SK-N-MC (cell line): ENCODE results near the gene TPSAB1.

Experiments used
- EZH2 ChIP-seq: fragments of 200-600 bp; sonication (generic); IDR thresholded peaks from one replicate; pipeline ENCODE4 v1.6.1; 2017; ENCODE audit warnings: antibody characterized with exemption
- FOXP2 ChIP-seq: optimal IDR thresholded peaks from 2 replicates; pipeline ENCODE3; 2011; ENCODE audit warnings: mild to moderate bottlenecking, moderate library complexity; ENCODE audit not compliant: insufficient read depth; ENCODE audit errors: extremely low read length, control extremely low read depth
- POLR2AphosphoS5 ChIP-seq: IDR thresholded peaks from 2 replicates; pipeline ENCODE4 v1.6.1; 2012; ENCODE audit warnings: mild to moderate bottlenecking, low read depth, low read length, borderline replicate concordance

DNA sequence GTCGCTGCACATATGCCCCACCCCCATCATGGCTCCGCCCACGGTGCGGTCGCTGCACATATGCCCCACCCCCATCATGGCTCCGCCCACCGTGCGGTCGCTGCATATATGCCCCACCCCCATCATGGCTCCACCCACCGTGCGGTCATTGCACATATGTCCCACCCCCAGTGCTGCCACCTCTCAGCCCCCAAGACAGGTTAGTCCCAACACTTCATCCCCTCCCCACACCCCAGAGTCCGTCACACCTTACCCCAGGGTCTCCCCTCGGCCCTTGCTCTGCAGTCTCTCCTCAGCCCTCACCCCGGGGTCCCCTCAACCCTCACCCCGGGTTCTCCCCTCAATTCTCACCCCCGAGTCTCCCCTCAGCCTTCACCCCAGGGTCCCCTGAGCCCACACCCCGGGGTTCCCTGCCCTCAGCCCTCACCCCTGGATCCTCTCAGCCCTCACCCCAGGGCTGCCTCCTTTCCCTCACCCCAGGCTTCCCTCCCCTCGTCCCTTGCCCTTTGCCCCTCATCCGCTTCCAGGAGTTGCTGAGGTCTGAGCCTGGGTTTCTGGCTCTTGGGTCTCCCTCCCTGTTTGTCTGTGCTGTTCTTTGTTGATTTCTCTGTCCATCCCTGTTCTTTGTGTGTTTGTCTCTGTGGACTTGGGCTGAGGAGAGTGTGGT, 41.0 kb upstream of the TPSAB1 start:
- TF ChIP-seq EZH2 (no peak), POLR2AphosphoS5 (no peak), FOXP2 (no peak)
